ENCODE measurements around the gene SRSF4.
A peak's percentile ranks its signal among the peaks of the same experiment; 100 is the strongest.
"Not testable (repeated sequence)": the region's sequence is repeated elsewhere in the genome, so short reads cannot be mapped to it uniquely, and the experiment has no call there.

SRSF4 gene

DNA sequence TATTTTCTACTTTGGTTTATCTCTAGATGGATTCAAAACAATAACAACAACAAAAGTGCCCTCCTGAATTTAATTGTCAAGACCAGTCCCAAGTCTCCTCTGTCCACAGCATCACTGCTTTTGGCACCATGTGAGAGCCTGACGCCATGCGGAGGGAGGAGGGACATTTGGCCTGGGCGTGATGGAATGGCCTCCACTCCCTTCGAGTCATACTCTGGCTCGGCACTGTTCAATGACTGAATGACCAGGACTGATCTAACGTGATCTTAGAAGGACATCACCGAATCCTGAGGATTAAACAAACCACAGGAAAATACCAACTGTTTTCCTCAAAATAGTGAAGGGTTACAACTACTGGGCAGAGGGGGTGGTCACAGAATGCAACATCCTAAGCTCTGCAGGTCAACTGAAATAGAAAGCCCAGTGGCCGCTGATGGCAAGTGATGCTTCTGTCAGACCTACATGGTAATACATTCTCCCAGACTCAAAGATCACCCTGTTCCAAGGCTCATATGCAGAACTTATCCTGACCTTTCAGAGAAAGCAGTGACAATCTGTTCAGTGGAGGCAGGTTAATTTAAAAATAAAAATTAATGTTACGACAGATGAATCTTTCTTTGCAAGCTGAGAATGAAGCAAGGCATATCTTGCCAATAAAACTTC is 19.1 kb downstream of the SRSF4 start:
- no peak for DNase-seq

DNA sequence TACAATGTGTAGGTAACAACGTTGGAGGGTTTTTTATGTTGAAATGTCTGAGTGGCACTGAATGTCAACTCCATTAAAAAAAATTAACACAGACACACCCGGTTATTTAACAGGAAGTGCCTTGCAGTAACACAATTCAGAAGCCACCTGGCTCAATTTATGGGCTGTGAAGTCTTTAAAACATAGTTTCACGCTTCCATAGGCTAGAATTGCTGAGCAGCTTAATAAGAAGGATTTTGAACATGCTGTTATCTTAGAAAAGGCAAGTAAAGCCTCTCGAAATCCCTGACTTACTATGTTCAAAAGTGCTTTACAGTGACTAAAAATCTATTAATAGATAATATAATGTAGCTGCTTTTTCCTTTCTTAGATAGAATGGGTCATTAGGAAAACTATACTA is 19.7 kb downstream of the SRSF4 start:
- DNase-seq, result no peak

DNA sequence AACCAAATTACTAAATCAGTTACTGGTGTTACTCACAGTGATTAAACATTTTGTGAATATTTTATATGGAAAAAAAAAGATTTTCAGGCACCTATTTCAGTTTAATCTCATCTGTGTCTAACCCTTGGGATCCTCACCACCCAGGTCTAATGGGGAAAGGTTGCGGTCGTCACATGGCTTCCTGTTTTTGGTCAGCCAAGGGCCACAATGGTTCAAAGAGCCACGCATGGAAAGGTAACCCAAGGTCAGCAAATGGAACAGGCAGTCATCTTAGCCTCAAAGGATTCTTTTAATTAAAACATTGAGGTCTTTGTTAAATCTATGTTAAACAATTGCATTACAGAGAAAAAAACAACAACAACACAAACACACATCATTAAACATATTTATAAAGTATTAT is 21.9 kb downstream of the SRSF4 start:
- DNase-seq, result no peak

DNA sequence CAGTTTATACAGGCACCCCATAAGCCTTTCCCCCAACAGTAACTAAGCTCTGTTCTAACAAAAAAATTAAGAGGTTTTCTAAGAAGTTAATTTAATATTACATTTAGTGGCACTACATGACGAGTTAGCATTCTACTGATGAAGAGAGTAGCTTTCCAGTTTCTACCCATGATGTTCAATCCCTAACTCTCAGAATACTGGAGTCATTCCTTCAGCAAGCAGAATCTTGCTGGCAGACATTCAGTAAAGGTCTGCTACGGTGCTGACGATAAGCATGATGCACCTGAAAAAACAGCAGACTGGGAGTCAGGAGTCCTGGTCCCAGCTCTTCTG is 24.5 kb downstream of the SRSF4 start:
- DNase-seq, result no peak

DNA sequence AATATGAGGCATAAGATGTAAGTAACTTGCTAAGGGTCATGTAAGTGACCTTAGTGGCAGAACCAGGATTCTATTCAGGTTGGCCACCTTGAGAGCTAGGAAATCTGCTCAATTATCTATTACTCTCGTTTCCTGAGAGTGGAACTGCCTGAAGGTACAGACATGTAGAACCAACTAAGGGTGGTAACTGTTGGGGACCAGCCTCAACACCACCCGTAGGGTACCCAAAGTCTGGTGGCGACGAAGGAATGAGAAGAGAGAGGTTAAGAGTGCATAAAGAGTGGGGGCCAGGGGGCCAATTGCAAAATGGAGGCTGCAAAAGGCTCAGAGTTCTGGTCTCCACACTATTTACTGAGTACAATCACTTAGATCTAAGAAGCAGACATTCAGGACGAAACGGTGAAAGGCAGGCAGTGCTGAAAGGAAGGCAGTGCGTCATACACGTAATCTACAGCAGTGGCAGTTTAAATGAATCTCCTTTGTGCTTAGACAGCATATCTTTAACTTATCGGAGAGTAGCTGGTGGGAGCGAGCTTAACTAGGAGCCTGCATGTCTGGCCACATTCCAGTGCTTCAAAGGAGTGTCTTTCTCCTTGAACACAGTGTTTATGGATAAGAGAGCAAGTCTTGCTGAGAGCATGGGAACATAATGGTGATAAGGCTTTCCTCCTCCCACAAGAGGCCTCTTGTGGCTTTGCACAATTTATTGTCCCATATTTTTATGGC is 25.0 kb downstream of the SRSF4 start:
- DNase-seq, result no peak

DNA sequence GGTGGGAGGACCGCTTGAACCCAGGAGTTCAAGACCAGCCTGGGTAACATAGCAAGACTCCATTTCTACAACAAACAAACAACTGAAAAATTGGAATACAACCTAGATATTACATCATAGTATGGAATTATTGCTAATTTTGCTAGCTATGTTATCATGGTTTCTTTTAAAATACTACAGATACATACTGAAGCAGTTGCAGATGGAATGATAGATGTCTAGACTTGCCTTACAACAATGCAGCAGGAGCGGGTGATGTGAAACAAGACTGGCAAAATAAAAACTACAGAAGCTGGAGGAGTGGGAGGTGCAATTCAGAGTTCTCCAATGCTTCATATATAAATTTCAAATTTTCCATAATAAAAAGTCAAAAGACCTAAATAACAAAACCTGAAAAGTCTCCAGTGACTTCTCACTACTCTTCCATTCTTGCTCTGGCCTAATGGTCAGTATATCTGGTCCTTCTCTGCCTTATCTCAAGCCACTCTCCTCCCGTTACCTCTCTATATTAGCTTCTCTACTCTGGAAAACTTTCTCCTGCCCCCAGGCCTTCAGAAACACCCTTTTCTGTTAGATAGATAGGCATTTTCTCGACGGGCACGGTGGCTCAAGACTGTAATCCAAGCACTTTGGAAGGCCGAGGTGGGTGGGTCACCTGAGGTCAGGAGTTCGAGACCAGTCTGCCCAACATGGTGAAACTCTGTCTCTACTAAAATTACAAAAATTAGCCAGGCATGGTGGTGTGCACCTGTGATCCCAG is 29.5 kb downstream of the SRSF4 start:
- DNase-seq, result no peak

DNA sequence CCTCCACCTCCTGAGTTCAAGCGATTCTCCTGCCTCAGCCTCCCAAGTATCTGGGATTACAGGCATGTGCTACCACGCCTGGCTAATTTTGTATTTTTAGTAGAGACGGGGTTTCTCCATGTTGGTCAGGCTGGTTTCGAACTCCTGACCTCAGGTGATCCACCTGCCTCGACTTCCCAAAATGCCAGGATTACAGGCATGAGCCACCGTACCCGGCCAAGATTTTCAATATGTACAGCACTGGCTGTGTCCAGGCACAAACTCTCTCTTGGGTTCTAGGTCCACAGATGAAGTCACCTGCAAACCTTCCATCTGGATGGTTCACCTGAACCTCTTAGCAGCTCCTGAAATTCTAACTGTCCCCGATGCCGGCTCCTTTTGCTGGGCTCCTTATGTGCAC is 31.4 kb downstream of the SRSF4 start:
- not testable (repeated sequence) for DNase-seq

DNA sequence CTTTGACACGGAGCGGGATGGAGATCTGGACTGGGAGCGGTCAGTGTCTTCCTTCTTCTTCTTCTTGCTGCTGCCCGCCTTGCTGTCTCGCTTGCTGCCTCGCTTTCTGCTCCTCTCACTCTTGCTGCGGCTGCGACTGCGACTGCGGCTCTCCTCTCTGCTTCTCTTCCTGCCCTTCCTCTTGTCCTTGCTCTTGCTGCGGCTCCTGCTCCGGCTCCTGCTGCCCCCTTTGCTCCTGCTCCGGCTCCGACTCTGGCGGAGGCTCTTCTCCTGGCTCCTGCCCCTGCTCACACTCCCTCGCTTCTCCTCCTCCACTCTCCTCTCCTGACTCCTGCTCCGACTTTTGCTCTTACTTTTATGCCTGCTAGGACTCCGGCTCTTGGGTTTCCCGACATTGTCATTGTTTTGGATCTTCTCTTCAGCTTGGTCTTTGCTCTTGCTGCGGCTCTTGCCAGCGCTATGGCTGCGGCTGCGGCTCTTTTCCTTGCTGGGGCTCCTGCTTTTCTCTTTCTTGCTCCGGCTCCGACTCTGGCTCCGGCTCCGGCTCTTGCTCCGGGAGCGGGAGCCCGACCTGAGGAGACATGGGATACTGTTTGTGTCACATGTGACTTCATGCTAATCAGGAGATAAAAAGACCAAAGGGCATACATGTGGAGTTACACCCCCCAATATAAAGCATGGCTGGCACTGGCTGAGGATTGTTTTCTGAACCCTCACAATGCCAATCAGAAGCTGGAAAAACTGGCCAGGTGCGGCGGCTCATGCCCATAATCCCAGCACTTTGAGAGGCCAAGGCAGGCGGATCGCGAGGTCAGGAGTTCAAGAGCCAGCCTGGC is 32.8 kb downstream of the SRSF4 start:
- no peak for DNase-seq

DNA sequence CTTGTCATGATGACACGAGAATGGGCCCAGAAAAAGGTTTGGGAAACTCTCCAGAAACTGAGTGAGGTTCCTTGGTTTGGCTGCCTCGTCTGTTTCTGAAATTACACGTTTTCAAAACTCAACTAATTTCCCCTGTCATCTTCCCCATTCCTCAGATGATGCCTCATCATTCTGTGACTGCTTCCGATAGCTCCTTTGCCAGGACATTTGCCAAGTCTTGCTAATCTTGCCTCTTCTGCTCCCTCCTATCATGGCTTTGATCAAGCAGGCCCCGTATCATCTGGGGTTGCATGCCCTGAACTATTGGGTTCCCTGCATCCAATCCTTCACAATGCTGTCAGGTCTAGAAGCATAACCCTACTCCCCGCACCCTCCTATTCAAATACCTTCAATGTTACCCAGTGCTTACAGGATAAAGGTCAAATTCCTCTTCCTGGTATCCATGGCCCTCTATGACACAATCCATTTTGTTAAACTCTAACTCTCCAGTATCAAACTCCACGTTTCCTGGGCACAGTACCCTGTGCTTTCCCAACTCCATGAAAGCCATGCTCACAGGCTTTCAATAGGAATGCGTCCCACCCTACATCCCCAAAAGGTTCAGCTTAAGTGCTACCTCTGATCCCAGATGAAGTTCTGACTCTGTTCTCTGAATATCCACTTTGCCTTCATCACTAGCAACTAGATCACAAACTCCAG is 35.8 kb downstream of the SRSF4 start:
- no peak for DNase-seq

DNA sequence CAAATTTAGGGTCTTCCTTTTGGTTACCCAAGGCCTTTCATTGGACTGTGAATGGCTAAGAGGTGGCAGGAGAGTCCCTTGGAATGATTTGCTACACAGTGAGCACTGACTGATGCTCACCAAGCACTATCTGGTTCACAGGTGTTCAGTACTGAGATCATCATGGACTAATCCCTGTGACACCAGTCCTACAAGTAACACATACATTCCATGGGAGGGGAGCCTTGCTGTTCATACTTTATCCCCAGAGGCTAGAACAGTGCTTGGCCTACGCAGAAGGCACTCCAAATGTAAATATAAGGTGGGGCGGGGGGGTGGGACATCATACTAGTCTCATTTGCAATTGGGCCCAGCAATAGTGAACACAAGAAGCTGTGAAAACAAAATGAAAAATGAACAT is 37.5 kb downstream of the SRSF4 start:
- DNase-seq, result no peak

DNA sequence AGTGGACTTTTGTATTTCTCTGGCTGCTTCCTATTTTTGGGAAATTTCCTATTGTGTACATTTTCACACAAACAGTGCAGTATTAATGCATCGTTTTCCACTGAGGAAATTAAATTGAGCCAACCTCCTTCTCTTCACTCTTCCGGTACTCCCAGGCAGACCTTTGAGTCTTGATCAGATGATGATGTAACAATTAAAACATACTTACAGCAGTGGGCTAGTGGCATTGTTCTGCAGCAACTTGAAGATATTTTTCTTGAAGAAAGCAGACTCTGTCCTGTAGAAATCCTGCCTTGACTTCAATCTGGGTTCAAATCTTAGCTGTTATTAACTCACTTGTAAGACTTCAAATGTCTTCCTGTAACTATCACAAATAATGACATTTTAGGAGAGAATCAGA is 39.0 kb downstream of the SRSF4 start:
- DNase-seq, result no peak

DNA sequence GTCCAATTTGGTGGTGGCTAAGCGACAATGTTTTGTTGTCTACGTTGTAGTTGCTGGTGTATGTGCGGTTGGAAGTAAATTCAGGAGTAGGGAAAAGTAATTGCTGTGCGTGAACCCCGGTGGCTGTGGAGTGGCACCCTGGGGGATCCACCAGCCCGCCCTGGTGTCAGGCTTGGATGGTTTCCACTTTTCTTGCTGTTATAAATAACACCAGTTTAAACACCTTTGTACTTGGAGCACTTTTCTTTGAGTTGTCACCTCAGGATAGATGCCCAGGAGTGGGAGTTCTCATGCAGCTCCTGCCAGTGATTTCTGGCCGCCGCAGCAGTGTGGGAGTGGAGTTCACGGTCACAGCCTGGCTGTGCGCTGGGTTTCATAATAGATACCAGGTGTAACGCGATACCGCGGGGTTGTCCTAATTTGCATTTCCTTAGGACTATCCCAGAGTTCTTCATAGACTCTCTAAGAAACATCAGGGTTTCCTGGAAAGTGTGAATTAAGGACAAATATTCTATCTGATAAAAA is 45.2 kb downstream of the SRSF4 start:
- DNase-seq, result no peak

DNA sequence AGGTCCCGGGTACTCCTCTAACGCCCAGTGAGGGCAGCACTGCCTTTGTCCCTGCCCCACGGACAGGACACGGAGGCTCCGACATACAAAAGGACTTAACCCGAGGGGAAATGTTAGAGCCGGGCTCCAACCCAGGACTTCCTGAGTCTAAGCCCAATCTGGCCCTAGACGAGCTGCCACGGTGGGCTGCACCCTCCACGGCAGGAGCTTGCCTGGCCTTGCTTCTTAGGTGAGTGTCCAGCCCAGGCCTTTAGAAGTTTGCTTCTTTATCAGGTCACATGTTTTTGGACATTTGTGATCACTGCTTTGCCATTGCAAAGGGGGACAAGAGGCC is 47.0 kb downstream of the SRSF4 start:
- DNase-seq, result no peak

DNA sequence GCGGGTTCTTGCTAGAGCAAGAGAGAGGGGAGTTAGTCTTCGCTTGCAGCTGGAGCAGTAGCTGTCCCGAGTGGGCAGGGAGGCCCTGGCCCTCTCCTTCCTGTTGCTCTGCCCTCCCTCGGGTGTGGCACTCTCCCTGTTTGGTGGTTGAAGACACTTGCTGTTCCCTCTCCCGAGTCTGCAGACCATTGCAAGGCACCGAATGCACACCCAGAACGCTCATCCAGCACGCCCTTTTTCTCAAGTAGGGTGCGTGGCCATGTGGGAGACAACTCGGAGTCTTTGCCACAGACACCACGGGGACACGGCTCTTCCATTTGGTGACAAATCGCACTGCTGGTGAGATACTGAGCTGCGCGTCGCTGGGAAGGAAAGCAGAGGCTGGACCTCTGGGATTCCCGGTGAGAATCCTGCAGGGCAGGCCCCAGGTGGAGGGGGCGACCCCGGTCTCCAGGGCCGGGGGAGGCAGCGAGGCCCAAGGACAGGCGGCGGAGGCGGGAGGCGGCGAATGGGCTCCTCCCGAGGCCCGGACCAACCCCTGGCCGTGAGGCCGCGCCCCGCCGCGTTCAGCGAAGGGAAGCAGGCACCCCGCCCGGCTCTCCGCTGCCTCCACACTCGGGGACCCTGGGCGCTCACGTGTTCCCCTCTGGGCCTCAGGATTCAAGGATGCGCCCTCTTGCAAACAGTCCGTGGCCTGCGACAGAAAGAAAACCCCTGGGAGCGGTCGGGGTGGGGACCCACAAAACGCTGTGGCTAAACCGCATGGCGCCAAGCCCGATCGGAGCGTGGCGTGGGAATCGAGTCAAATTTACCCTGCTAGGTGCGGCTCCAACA is 47.6 kb downstream of the SRSF4 start:
- no peak for DNase-seq

DNA sequence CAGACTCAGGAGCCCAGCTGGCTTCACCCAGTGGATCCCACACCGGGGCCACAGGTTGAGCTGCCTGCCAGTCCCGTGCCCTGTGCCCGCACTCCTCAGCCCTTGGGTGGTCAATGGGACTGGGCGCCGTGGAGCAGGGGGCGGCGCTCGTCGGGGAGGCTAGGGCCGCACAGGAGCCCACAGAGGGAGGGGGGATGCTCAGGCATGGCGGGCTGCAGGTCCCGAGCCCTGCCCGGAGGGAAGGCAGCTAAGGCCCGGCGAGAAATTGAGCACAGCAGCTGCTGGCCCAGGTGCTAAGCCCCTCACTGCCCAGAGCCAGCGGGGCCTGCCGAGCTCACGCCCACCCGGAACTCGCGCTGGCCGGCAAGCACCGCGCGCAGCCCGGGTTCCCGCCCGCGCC is 50.6 kb downstream of the SRSF4 start:
- not testable (repeated sequence) for DNase-seq

DNA sequence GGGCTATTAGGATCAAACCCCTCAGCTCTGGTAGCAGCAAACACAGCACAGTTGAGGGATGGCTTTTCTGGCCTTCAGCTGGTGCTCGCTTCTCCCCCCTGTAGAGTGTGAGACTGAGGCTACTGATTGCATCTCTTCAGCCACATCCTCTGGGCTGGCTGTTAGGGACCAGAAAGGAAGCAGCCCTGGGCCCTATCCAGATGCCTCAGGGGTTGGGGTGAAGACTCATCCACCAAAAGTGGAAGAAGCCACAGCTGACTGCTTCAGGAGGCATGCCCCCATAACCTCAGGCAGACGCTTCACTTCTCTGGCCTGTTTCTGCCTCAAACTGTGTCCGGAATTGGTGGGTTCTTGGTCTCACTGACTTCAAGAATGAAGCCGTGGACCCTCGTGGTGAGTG is 51.8 kb downstream of the SRSF4 start:
- DNase-seq, result no peak

DNA sequence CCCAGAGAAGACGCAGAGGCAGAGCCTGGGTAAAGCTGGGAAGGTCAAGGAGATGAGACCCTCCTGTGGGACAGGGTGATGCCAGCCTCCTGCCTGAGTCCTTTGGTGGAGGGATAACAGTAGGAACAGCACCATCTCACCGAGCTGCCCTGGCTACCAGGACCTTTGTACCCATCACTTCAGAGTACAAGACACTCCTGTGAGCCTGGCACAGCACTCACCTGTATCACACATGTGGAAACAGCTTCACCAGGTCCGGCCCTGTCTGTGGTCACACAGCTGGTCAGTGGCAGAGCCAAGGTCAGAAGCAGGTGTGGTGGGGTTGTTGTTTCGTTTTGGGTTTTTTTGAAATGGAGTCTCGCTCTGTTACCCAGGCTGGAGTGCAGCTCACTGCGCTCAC is 53.0 kb downstream of the SRSF4 start:
- DNase-seq, result no peak

DNA sequence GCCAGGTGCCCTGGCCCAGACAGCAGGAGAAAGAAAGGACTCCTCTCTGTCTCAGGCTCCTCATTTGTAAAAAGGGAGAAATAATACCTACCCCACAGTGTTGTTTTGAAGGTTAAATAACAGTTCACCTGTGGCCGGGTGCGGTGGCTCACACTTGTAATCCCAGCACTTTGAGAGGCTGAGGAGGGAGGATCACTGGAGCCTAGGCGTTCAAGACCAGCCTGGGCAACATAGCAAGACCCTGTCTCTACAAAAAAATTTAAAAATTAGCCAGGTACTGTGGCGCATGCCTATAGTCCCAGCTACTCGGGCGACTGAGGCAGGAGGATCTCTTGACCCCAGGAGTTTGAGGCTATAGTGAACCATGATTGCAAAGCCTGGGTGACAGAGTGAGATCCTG is 55.5 kb downstream of the SRSF4 start:
- no peak for DNase-seq

DNA sequence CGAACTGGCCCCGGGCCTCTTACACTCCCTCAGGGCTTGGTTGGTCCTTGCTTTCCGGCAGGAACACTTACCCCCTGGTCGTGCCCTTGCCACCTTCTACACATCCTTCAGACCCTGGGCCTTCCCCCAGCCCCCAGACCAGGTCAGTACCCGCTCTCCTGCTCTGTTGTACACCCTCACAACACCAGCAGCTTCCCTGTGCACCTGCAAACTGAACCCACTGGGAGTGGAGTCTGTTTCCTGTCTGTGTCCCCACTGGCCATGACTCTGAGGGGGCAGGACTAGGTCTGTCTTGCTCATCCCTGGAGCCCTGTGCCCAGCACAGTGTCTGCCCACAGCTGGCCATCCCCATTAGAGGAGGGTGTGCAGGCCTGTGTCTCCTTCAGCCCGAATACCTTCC is 55.9 kb downstream of the SRSF4 start:
- no peak for DNase-seq

DNA sequence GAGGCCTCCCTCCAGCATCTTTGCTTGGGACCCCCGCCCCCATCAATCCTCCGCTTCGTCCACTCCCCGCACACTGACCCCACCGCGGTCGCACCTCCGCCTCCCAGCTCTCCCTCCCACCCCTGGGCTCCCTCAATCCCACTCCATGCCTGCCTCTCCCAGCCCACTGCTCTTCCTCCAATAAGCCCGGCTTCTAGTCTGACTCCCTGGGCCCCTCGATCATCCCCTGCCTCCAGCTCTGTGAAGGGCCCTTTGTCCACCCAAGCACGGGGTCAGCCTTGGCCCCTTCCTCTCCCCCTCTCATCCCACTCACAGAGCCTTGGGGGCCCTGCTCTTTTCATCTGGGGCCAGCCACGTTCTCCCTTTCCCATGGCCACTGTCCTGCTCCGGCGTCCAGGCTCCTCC is 56.5 kb downstream of the SRSF4 start:
- DNase-seq, result no peak

DNA sequence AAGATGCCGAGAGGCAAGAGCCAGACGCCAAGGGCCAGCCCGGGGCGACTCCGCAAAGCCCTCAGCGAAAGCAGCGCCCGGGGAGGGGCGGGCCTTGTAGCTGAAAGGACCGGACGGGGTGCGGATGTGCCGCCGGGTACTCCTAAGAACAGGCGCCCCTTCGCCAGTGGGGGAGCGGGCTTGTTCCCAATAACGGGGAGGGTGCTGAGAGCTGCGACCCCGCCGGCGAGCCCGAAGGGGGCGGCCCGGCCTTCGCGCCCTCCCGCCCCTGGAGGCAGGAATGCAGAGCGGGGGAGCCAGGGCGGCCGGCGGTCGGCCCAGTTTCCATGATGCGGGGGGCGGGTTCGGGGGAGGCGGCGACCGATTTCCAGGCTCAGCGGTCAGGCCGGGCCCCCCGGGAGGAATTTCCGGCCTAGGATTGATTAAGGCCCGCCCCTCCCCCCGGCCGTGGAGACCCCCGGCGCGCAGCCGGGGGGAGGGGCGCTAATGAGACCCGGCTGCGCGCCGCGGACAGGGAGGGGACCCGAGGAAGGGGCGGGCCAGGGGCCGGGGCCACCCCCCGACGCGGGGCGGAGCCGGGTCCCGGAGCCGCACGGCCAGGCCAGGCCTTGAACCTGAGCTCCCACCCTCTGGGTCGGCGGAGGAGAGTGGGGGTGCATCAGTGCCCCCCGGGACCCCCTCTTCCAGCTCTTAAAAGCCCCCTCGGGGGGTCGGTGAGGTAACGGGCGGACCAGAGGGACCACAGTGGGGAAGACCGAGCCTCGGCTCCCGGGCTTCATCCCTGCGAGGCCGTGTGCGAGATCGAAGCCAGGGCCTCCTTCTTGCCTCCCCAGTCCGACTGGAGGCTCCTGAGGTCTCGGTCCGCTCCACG is 57.1 kb downstream of the SRSF4 start:
- peak; percentile 40 for DNase-seq

Measured in activated CD4-positive, alpha-beta T cell treated with anti-CD3 and anti-CD28 coated beads for 1 hour (primary cell).